Gastrocnemius medialis (tissue), 4 donors: ENCODE results near the gene TOR2A. TPM values are rescaled to one million over a fixed set of nuclear protein-coding genes. Genes with fewer than 3 reads are reported as not detected.
A peak's percentile ranks its signal among the peaks of the same experiment; 100 is the strongest.
"Not testable (repeated sequence)": the region's sequence is repeated elsewhere in the genome, so short reads cannot be mapped to it uniquely, and the experiment has no call there.

Experiments
- ATAC-seq, 2 donors: fragments of 150-250 bp; one replicate each; pipeline ENCODE4 v1.9.1; 2016
- DNase-seq, 2 donors: peaks; one replicate each; pipeline ENCODE4 v3.0.0-alpha.2; 2019
- H3K27ac ChIP-seq, 4 donors: fragments of 200-600 bp; sonication (generic); 1 replicate in 1 of 4; 2 replicates in 3 of 4; pipeline ENCODE4 v1.5.1; 2016 to 2018; ENCODE audit warnings: mild to moderate bottlenecking in 2 of 4, moderate library complexity in 1 of 4
- H3K27me3 ChIP-seq, 3 donors: fragments of 200-600 bp; sonication (generic) in 2 of 3; 1 replicate in 1 of 3; 2 replicates in 2 of 3; pipeline versions ENCODE4 v1.5.1 to v1.6.0; 2016 to 2019; ENCODE audit warnings: mild to moderate bottlenecking in 1 of 3, moderate library complexity in 1 of 3
- H3K36me3 ChIP-seq, 2 donors: fragments of 200-600 bp; sonication (generic) in 1 of 2; one replicate each; pipeline ENCODE4 v1.5.1; 2017 to 2018
- H3K4me1 ChIP-seq, 2 donors: fragments of 200-600 bp; sonication (generic) in 1 of 2; one replicate each; pipeline ENCODE4 v1.5.1; 2016 to 2017; ENCODE audit warnings: mild to moderate bottlenecking in 2 of 2
- H3K4me3 ChIP-seq, 4 donors: fragments of 200-600 bp; sonication (generic) in 3 of 4; 1 replicate in 1 of 4; 2 replicates in 3 of 4; pipeline ENCODE4 v1.5.1; 2016 to 2019; ENCODE audit warnings: mild to moderate bottlenecking in 2 of 4
- H3K9me3 ChIP-seq, 3 donors: fragments of 200-600 bp; sonication (generic) in 2 of 3; 1 replicate in 1 of 3; 2 replicates in 2 of 3; pipeline ENCODE4 v1.5.1; 2016 to 2019
- POLR2A ChIP-seq, 2 donors: fragments of 450-650 bp; IDR thresholded peaks; one replicate each; pipeline ENCODE4 v1.6.1; 2017; ENCODE audit warnings: antibody characterized with exemption in 2 of 2, mild to moderate bottlenecking in 2 of 2, moderate library complexity in 2 of 2
- in situ Hi-C, 4 donors: fragments of 200-750 bp; cut with MboI; loops; one replicate each; pipeline versions ENCODE4 v1.15.0 to v1.8.0; 2017; ENCODE audit warnings: low sequenced_read_pairs in 4 of 4
- intact Hi-C: fragments of 100-400 bp; cut with DNase I; formaldehyde crosslinking; loops from one replicate; pipeline ENCODE4 v1.15.1; 2023; ENCODE audit warnings: low total_unique reads
- total RNA-seq, 4 donors: library from RNA; depleted of rRNA; stranded (reverse); fragments of >200 nt; gene quantifications; one replicate each; pipeline versions ENCODE4 v1.1.0 to v1.2.3, GENCODE V29; 2016
- TF ChIP-seq, protein P1 (sequence below), 5 experiments: fragments of 450-650 bp in 3 of 5; fragments of 200-600 bp in 2 of 5; sonication (generic) in 2 of 5; IDR thresholded peaks in 4 of 5; conservative IDR thresholded peaks in 1 of 5; 1 replicate in 4 of 5; 2 replicates in 1 of 5; pipeline ENCODE4 v1.5.1; 2016 to 2019; ENCODE audit warnings: antibody characterized with exemption in 5 of 5, mild to moderate bottlenecking in 3 of 5, moderate library complexity in 3 of 5

Gene TOR2A
- total RNA-seq, 4 donors from 2014 or later = 3.2 to 10.6 (median 9.6) TPM

DNA sequence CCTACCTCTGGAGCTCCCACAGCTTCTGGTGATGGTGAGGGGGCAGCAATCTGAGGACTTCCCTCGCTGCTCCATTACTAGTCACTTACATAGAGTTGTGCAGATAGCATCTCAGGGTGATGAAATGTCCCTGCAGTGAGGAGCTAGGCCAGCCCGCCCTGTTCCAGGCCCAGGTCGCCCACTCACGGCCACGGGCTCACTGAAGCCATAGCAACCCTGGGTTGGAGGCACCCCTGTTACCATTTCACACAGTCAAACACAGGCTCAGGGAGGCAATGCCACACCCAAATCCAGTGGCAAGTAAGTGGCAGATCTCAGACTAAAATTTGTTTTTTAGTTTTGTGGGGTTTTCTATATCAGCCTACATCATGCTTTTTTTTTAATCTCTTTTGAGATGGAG lies 23.7 kb upstream of the TOR2A start:
- DNase-seq (no peak), ATAC-seq (no peak)
- Histone ChIP-seq H3K4me1 (peaks cover 0 to 10% of the 10 kb centered on the region in 2 donors), H3K4me3 (no peak overlapping the region), H3K27me3 (peaks cover 6 to 30% (median 21%) of the 10 kb centered on the region in 3 donors), H3K9me3 (no peaks in the 10 kb centered on the region), H3K36me3 (no peaks in the 10 kb centered on the region), H3K27ac (peak overlapping the region in 3 of 4 donors; percentile 9 to 44 (median 33))
- in situ Hi-C loops = no loop called here
- TF ChIP-seq, protein P1, sequence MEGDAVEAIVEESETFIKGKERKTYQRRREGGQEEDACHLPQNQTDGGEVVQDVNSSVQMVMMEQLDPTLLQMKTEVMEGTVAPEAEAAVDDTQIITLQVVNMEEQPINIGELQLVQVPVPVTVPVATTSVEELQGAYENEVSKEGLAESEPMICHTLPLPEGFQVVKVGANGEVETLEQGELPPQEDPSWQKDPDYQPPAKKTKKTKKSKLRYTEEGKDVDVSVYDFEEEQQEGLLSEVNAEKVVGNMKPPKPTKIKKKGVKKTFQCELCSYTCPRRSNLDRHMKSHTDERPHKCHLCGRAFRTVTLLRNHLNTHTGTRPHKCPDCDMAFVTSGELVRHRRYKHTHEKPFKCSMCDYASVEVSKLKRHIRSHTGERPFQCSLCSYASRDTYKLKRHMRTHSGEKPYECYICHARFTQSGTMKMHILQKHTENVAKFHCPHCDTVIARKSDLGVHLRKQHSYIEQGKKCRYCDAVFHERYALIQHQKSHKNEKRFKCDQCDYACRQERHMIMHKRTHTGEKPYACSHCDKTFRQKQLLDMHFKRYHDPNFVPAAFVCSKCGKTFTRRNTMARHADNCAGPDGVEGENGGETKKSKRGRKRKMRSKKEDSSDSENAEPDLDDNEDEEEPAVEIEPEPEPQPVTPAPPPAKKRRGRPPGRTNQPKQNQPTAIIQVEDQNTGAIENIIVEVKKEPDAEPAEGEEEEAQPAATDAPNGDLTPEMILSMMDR (IDR thresholded peaks at IDR 0.05 in 4 of 5, conservative IDR thresholded peaks at IDR 0.05 in 1 of 5) = no peak
- no peak for TF ChIP-seq POLR2A (IDR thresholded peaks at IDR 0.05)
- intact Hi-C loops = no loop called here

DNA sequence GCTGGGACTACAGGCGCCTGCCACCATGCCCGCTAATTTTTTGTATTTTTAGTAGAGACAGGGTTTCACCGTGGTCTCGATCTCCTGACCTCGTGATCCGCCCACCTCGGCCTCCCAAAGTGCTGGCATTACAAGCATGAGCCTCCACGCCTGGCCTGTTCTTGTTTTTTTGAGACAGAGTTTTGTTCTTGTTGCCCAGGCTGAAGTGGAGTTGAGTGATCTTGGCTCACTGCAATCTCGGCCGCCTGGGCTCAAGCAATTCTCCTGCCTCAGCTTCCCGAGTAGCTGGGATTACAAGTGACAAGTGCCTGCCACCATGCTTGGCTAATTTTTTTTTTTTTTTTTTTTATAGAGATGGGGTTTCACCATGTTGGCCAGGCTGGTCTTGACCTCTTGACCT lies 21.7 kb upstream of the TOR2A start:
- H3K9me3 ChIP-seq, H3K4me3 ChIP-seq, in situ Hi-C loops, H3K27ac ChIP-seq, H3K36me3 ChIP-seq, DNase-seq, ATAC-seq, intact Hi-C loops: not testable (repeated sequence)
- peaks cover 11 to 33% (median 32%) of the 10 kb centered on the region in 3 donors for H3K27me3 ChIP-seq
- peaks cover 0 to 10% of the 10 kb centered on the region in 2 donors for H3K4me1 ChIP-seq

DNA sequence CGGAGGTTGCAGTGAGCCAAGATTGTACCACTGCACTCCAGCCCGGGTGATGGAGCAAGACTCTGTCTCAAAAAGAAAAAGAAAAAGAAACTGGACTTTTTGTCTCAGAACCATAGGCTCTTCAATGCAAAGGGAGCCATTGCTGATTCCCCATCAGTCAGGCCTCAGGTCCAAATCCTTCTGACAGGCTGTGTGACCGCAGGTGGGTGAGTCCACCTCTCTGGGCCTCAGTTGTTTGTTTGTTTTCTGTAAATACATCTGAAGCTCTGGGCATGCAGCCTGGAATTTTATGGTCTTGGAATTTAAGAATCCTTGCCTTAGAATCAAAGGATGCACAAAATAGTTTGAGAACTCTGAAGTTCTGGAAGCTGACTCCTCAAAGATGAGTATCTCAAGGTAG lies 21.1 kb upstream of the TOR2A start:
- H3K4me3 ChIP-seq = no peak overlapping the region
- no peak for TF ChIP-seq POLR2A (IDR thresholded peaks at IDR 0.05)
- TF ChIP-seq, protein P1 (IDR thresholded peaks at IDR 0.05 in 4 of 5, conservative IDR thresholded peaks at IDR 0.05 in 1 of 5) = no peak
- no peak for DNase-seq
- no peak overlapping the region for H3K27ac ChIP-seq
- peaks cover 11 to 33% (median 32%) of the 10 kb centered on the region in 3 donors for H3K27me3 ChIP-seq
- intact Hi-C loops = no loop called here
- no peak for ATAC-seq
- no peaks in the 10 kb centered on the region for H3K9me3 ChIP-seq
- no peaks in the 10 kb centered on the region for H3K36me3 ChIP-seq
- in situ Hi-C loops = no loop called here
- H3K4me1 ChIP-seq = peaks cover 0 to 10% of the 10 kb centered on the region in 2 donors

DNA sequence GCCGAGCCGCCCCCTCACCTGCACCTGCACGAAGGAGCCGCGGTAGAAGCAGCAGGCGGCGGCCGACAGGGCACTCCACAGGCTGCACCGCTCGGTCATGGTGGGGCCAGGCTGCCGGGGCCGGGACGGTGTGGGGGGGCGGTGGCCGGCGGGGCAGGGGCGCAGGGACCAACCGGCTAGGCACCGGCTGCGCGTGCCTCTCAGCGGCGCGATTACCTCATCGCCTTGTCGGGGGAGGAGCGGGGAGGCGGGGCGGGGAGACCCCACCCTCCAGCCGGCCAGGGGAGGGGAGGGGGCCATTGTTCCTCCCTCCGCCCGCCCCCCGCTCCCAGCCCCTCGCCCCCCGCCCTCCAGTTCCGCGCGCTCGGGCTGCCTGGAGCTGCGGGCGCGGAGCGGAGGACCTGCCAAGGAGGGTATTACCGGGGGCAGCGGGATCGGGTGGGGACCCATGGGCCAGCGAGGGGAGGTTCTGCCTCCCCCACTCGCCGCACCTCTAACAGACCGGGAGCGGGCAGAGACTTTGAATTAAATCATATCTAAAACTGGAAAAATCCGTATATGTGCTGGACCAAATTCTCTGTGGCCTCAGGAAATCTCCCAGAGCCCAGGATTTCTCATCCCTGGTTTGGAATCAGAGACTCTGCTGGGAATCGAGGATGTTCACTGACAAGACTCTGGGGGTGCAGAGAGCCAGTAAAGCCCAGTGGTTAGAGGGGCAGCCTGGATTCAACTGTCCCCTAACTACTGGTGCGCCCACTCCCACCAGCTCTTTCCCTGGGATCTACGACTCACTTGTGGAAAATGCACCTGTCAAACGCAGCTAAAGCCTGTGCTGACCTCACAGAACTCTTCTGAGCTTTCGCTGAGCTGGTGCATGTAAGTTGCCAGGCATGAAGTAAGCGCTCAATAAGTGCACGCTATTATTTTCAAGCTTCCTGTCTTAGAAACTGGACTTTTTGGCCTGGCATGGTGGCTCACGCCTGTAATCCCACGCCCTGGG lies 20.3 kb upstream of the TOR2A start:
- H3K27me3 ChIP-seq = peaks cover 11 to 33% (median 32%) of the 10 kb centered on the region in 3 donors
- in situ Hi-C loops (no loop called here), intact Hi-C loops (no loop called here)
- H3K4me1 ChIP-seq = peaks cover 0 to 10% of the 10 kb centered on the region in 2 donors
- H3K27ac ChIP-seq = peak overlapping the region in 3 of 4 donors; percentile 31 to 45 (median 38)
- H3K9me3 ChIP-seq = no peaks in the 10 kb centered on the region
- ATAC-seq (peak in 1 of 2 donors; percentile 14), DNase-seq (no peak)
- TF ChIP-seq, protein P1 (IDR thresholded peaks at IDR 0.05 in 4 of 5, conservative IDR thresholded peaks at IDR 0.05 in 1 of 5) = no peak
- no peak for TF ChIP-seq POLR2A (IDR thresholded peaks at IDR 0.05)
- peak overlapping the region in 3 of 4 donors; percentile 5 to 23 (median 14) for H3K4me3 ChIP-seq
- no peaks in the 10 kb centered on the region for H3K36me3 ChIP-seq
